Measurements from ENCODE around the gene SYCE1L.

GRCh38 chr16:77231047-77231446 lies 31.8 kb downstream of the SYCE1L start:
- TF ChIP-seq MAX (IDR thresholded peaks at IDR 0.05; ENCODE audit: low read depth, low read length), result no peak
- no peak for TF ChIP-seq MYC (IDR thresholded peaks at IDR 0.05; ENCODE audit: low read depth, low read length)
- TF ChIP-seq POLR2A (IDR thresholded peaks at IDR 0.05; ENCODE audit: extremely low read depth, insufficient read length), result no peak
